ENCODE results near the gene NGF. TPM values are rescaled to one million over a fixed set of nuclear protein-coding genes. Genes with fewer than 3 reads are reported as not detected.

The NGF gene
- total and polyA plus RNA-seq, 2 of the 8 experiments (the other 6 are each of a cell fraction or from before 2014, with no cell fraction given) = 1.6 TPM; not detected in 1

GRCh38 chr1:115281143-115281542 lies 56.9 kb downstream of the NGF start (continued):
- no peak for TF ChIP-seq TAF7 (optimal IDR thresholded peaks at IDR 0.05; ENCODE audit: borderline replicate concordance, low read depth, low read length)
- no peak for TF ChIP-seq POU5F1 (IDR thresholded peaks at IDR 0.05; ENCODE audit: low read depth, low read length)
- TF ChIP-seq JUN (IDR thresholded peaks at IDR 0.05; ENCODE audit: low read depth, low read length) = no peak
- no peak for TF ChIP-seq GTF2F1 (IDR thresholded peaks at IDR 0.05; ENCODE audit: borderline replicate concordance, low read depth, low read length)

Measured in H1 (cell line).